Ovary (tissue), 3 donors: ENCODE measurements around the gene ABCF3.

Experiments used
- POLR2A ChIP-seq: fragments of 450-650 bp; IDR thresholded peaks from one replicate; pipeline ENCODE4 v1.6.1; 2017; ENCODE audit warnings: antibody characterized with exemption, mild to moderate bottlenecking, moderate library complexity
- TF ChIP-seq, protein P1 (sequence below), 3 donors: fragments of 450-650 bp in 2 of 3; fragments of 200-600 bp in 1 of 3; IDR thresholded peaks; one replicate each; pipeline versions ENCODE4 v1.5.1 to v1.8.0; 2016 to 2022; ENCODE audit warnings: antibody characterized with exemption in 3 of 3, mild to moderate bottlenecking in 1 of 3
- donor health status: DM: no; HTN: no; CAD: no.

DNA sequence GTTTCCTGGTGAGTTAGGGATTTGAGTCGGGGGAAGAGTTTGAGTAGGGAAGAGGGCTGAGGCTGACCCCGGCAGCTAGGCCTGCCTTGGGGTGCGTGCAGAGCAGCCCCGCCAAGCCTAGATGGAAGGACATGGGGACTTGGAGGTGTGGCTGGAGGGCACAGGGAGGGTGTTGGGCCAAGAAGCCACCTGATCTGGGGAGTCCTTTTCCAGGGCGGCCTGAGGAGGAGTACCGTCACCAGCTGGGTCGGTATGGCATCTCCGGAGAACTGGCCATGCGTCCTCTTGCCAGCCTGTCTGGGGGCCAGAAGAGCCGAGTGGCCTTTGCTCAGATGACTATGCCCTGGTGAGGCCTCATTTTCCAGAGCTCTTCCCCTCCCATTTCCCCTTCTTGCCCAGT is 6.9 kb downstream of the ABCF3 start:
- TF ChIP-seq, protein P1, sequence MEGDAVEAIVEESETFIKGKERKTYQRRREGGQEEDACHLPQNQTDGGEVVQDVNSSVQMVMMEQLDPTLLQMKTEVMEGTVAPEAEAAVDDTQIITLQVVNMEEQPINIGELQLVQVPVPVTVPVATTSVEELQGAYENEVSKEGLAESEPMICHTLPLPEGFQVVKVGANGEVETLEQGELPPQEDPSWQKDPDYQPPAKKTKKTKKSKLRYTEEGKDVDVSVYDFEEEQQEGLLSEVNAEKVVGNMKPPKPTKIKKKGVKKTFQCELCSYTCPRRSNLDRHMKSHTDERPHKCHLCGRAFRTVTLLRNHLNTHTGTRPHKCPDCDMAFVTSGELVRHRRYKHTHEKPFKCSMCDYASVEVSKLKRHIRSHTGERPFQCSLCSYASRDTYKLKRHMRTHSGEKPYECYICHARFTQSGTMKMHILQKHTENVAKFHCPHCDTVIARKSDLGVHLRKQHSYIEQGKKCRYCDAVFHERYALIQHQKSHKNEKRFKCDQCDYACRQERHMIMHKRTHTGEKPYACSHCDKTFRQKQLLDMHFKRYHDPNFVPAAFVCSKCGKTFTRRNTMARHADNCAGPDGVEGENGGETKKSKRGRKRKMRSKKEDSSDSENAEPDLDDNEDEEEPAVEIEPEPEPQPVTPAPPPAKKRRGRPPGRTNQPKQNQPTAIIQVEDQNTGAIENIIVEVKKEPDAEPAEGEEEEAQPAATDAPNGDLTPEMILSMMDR (IDR thresholded peaks at IDR 0.05): no peak
- no peak for TF ChIP-seq POLR2A
